ENCODE data around the gene SLC39A3. TPM values are rescaled to one million over a fixed set of nuclear protein-coding genes. Genes with fewer than 3 reads are reported as not detected.

The SLC39A3 gene
- total and polyA plus RNA-seq, 2 experiments from 2014 or later: 33.5 to 47.4 TPM

Other genes with a start within 250 kb of the SLC39A3 start
- 5.4 and 8.3 TPM in 2 replicates for gene GNG7, start 37.3 kb downstream of the SLC39A3 start, total RNA-seq (2014; rRNA removed; shearing (Covaris generic))
- gene GNG7, start 37.3 kb downstream of the SLC39A3 start, polyA plus RNA-seq (2016; fragmentation: Nextera tagmentation; extraction: Ambion mirVana): 5.1 and 5.8 TPM in 2 replicates
- 17.1 and 18.6 TPM in 2 replicates for gene DIRAS1, start 18.6 kb downstream of the SLC39A3 start, total RNA-seq (2014; rRNA removed; shearing (Covaris generic))
- 2.8 and 3.8 TPM in 2 replicates for gene DIRAS1, start 18.6 kb downstream of the SLC39A3 start, polyA plus RNA-seq (2016; fragmentation: Nextera tagmentation; extraction: Ambion mirVana)
- gene SGTA, start 43.3 kb upstream of the SLC39A3 start, total RNA-seq (2014; rRNA removed; shearing (Covaris generic)): 79.3 and 102 TPM in 2 replicates
- 69.4 and 71.6 TPM in 2 replicates for gene SGTA, start 43.3 kb upstream of the SLC39A3 start, polyA plus RNA-seq (2016; fragmentation: Nextera tagmentation; extraction: Ambion mirVana)
- gene THOP1, start 45.5 kb upstream of the SLC39A3 start, total RNA-seq (2014; rRNA removed; shearing (Covaris generic)): 229 and 268 TPM in 2 replicates
- 110 and 111 TPM in 2 replicates for gene THOP1, start 45.5 kb upstream of the SLC39A3 start, polyA plus RNA-seq (2016; fragmentation: Nextera tagmentation; extraction: Ambion mirVana)
- gene ZNF554, start 79.9 kb upstream of the SLC39A3 start, total RNA-seq (2014; rRNA removed; shearing (Covaris generic)): 3.8 and 7.5 TPM in 2 replicates
- gene ZNF554, start 79.9 kb upstream of the SLC39A3 start, polyA plus RNA-seq (2016; fragmentation: Nextera tagmentation; extraction: Ambion mirVana): 1.4 and 2.0 TPM in 2 replicates
- 7.5 and 11.4 TPM in 2 replicates for gene ZNF555, start 101.5 kb upstream of the SLC39A3 start, total RNA-seq (2014; rRNA removed; shearing (Covaris generic))
- 2.9 and 3.5 TPM in 2 replicates for gene ZNF555, start 101.5 kb upstream of the SLC39A3 start, polyA plus RNA-seq (2016; fragmentation: Nextera tagmentation; extraction: Ambion mirVana)
- gene ZNF556, start 127.3 kb upstream of the SLC39A3 start, total RNA-seq (2014; rRNA removed; shearing (Covaris generic)): not detected in 2 replicates
- not detected in 2 replicates for gene ZNF556, start 127.3 kb upstream of the SLC39A3 start, polyA plus RNA-seq (2016; fragmentation: Nextera tagmentation; extraction: Ambion mirVana)
- gene ZNF57, start 160.9 kb upstream of the SLC39A3 start, total RNA-seq (2014; rRNA removed; shearing (Covaris generic)): 7.6 and 10.8 TPM in 2 replicates
- 4.8 and 6.4 TPM in 2 replicates for gene ZNF57, start 160.9 kb upstream of the SLC39A3 start, polyA plus RNA-seq (2016; fragmentation: Nextera tagmentation; extraction: Ambion mirVana)
- 4.1 and 4.5 TPM in 2 replicates for gene ZNF77, start 205.0 kb upstream of the SLC39A3 start, total RNA-seq (2014; rRNA removed; shearing (Covaris generic))
- gene ZNF77, start 205.0 kb upstream of the SLC39A3 start, polyA plus RNA-seq (2016; fragmentation: Nextera tagmentation; extraction: Ambion mirVana): 3.3 and 3.7 TPM in 2 replicates
- gene TLE6, start 237.5 kb upstream of the SLC39A3 start, total RNA-seq (2014; rRNA removed; shearing (Covaris generic)): 0.70 and 2.4 TPM in 2 replicates
- gene TLE6, start 237.5 kb upstream of the SLC39A3 start, polyA plus RNA-seq (2016; fragmentation: Nextera tagmentation; extraction: Ambion mirVana): 1.3 and 2.4 TPM in 2 replicates

All from GM23338 (cell line).